Fibroblast of lung (primary cell): Measurements from ENCODE around the gene PPP1R13B.

Experiments used
- CTCF ChIP-seq, 2 donors: IDR thresholded peaks in 1 of 2; conservative IDR thresholded peaks in 1 of 2; 1 replicate in 1 of 2; 2 replicates in 1 of 2; pipeline ENCODE4 v1.5.1; 2011 to 2012; ENCODE audit warnings: low read length in 2 of 2, control low read depth in 1 of 2, inconsistent platforms in 1 of 2, low read depth in 1 of 2, mild to moderate bottlenecking in 1 of 2
- EZH2 ChIP-seq: IDR thresholded peaks from 2 replicates; pipeline ENCODE4 v1.5.1; 2012; ENCODE audit warnings: low read length, control low read depth, mild to moderate bottlenecking; ENCODE audit errors: missing control alignments

GRCh38 chr14:103710771-103711377, 136.5 kb downstream of the PPP1R13B start:
- TF ChIP-seq CTCF (conservative IDR thresholded peaks at IDR 0.05 in 1 of 2, IDR thresholded peaks at IDR 0.05 in 1 of 2; ENCODE audit: low read depth in 1 of 2, low read length in 2 of 2) (no peak), EZH2 (no peak)
